Measurements from ENCODE around the gene UBE2L5.

UBE2L5 gene

DNA sequence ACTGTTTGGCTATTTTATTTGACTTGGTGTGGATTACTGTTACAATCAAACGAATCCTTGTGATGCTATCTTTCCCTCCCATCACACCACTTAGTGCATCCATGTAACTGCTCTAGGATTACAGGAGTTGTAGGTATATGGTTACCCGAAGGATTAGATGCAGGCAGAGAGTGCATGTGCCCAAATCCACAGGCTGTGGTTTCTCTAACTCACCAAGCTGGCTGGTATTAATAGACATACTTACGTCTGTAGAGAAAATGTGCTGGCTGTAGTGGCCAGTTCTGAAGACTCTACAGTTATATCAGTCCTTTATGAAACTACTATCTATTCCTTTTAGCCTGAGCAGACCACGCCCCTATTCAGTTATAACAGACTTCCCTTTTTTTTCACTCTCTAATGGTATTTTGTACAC is 44.6 kb downstream of the UBE2L5 start:
- in situ Hi-C loops (cut with MboI; ENCODE audit: low sequenced_read_pairs) = no loop called here

GRCh38 chr13:30473675-30474074 is 51.4 kb downstream of the UBE2L5 start:
- in situ Hi-C loops (cut with MboI; ENCODE audit: low sequenced_read_pairs) = no loop called here

DNA sequence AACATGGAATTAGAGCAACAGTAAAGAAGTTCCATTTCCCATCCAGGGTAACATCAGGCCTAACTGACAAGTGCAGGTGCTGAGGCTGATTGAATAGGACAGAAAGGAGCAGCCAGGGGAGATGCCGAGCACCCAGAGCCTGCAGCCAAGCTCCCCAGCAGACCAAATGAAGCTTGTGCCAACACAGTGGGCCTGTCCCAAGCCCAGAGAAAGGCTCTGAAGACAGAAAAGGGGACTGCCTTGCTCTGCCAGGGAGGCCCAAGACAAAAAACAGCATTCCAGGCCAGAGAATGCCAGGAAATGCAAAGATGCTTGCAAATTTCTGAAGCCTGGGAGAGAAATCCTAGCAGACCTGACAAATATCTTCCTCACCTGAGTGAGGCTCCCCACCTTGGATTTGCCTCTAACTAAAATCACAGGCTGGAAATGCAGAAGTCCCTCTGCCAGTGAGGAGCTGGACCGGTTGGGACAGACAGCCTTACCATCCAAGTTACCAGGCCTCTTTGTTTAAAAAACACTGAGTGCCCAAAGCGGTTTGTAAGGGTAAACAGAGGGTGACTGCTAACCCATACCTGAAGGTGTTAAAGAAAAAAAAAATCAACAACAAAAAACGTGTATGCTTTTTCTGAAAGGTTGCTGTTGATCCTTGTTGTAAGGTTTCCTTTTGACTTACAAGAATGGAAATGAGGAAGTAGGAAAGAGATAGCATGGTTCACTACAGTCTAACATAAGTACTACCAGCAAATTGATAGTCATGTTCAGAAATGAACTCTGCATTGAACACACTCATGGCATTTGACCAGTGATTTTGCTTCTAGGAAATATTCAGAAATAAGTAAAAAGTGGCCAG is 55.3 kb downstream of the UBE2L5 start:
- in situ Hi-C loops (cut with MboI; ENCODE audit: low sequenced_read_pairs) = no loop called here
